GM12872 (cell line): ENCODE data around the gene ARID3B.

Experiments used
- CTCF ChIP-seq: IDR thresholded peaks from 3 replicates; pipeline ENCODE4 v1.5.1; 2011; ENCODE audit warnings: low read depth, mild to moderate bottlenecking, low read length, moderate library complexity; ENCODE audit not compliant: insufficient read depth

ARID3B gene

DNA sequence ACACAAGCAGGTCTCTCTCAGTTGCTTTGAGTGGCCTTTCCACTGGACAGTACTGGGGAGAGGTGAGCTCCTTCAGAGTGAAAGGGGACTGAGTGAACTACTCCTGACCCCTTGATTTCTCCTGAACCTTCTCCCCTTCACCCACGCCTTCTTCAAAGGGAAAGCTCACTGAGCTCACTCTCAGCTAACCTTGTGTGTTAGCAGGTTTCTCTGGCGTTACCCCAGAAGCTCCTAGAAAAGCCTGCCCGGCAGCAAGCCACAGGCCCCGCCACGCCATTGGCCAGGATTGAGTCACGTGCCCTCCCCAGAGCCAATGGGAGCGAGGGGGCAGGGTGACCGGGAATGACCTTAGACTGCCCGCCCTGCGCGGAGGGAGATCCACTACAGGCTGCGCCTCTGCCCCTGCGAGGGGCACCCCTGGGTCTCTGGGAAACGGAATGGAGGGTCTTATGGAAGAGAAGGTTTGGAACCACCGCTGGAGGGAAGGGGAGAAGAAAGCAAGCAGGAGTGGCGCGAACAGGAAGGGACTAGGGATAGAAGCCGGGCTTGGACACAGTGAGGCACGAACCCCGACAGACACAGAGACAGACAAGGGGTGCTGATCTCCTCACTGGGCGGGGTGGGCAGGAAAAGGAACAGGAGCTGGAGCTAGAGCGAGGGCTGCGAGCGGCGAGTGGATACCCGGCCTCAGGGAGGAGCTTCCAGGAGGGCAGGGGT lies 57.3 kb downstream of the ARID3B start:
- TF ChIP-seq CTCF: no peak

- TF ChIP-seq CTCF: no peak
Measured at GRCh38 chr15:74599156-74599555, 58.1 kb downstream of the ARID3B start.

DNA sequence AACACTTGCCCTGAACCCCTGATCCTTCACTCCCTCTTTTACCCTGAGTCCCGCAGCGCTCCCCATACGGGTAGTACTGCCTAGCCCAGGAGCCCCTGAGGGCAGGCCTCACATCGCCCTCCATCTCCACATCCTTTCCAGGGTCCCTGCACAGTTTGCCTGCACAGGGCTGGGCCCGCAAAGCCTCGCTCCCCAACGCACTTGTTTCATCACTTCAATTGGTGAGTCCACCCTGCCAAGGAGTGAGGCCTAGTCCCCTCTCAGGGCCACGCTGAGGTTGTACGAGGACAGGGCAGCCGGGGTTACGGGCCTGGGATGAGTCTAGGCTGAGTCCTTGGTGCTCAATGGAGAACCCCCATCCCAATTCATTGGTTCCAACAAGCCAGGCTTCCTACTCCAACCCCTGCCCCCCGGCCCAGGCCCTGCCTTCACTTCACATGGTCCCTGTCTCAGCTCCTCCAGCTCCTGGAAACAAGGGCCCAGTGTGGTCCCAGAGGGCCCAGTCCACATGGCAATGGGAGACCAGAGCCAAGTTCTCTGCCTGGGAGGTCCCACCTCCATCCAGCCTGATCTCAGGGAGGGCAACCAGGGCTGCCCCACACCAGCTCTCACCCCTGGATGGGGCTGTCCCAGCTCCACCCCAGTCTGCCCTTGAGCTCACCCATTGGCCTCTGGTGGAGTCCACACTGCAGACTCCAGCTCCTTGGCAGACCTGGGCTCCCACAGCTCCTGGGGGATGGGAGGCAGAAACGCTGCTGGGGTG lies 62.2 kb downstream of the ARID3B start:
- TF ChIP-seq CTCF: no peak

GRCh38 chr15:74603789-74604705 lies 63.0 kb downstream of the ARID3B start:
- no peak for TF ChIP-seq CTCF

- no peak for TF ChIP-seq CTCF
Measured at GRCh38 chr15:74604983-74605794, 64.2 kb downstream of the ARID3B start.

DNA sequence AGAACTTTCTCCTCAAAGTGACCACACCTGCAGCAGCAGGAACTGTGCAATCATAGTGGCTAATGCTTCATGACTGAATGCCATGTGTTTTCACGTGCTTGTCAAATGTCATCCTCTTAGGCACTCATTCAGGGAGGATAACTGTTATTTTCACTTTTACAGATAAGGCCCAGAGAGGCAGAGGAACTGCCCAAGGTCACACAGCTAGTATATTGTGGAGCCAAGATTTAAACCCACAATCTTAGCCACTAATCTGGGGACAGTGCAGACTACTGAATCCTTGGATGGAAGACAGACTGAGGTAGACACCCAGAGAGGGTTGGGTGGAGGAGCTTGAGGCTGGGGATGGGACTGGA lies 64.8 kb downstream of the ARID3B start:
- no peak for TF ChIP-seq CTCF
